GM12872 (cell line): Measurements from ENCODE around the gene PCK1.

Experiments
- TF ChIP-seq, protein P1 (sequence below): IDR thresholded peaks from 3 replicates; pipeline ENCODE4 v1.5.1; 2011; ENCODE audit warnings: low read depth, mild to moderate bottlenecking, low read length, moderate library complexity; ENCODE audit not compliant: insufficient read depth

PCK1 gene

GRCh38 chr20:57590485-57591288 is 29.8 kb downstream of the PCK1 start:
- TF ChIP-seq, protein P1, sequence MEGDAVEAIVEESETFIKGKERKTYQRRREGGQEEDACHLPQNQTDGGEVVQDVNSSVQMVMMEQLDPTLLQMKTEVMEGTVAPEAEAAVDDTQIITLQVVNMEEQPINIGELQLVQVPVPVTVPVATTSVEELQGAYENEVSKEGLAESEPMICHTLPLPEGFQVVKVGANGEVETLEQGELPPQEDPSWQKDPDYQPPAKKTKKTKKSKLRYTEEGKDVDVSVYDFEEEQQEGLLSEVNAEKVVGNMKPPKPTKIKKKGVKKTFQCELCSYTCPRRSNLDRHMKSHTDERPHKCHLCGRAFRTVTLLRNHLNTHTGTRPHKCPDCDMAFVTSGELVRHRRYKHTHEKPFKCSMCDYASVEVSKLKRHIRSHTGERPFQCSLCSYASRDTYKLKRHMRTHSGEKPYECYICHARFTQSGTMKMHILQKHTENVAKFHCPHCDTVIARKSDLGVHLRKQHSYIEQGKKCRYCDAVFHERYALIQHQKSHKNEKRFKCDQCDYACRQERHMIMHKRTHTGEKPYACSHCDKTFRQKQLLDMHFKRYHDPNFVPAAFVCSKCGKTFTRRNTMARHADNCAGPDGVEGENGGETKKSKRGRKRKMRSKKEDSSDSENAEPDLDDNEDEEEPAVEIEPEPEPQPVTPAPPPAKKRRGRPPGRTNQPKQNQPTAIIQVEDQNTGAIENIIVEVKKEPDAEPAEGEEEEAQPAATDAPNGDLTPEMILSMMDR: no peak

GRCh38 chr20:57591289-57592229 is 30.6 kb downstream of the PCK1 start:
- TF ChIP-seq, protein P1: no peak

GRCh38 chr20:57592263-57593092 is 31.6 kb downstream of the PCK1 start:
- TF ChIP-seq, protein P1: no peak

GRCh38 chr20:57593134-57593886 is 32.4 kb downstream of the PCK1 start:
- TF ChIP-seq, protein P1: no peak

GRCh38 chr20:57594092-57594951 is 33.4 kb downstream of the PCK1 start:
- TF ChIP-seq, protein P1: peak; percentile 71
